ENCODE data around the gene VDAC1. TPM values are rescaled to one million over a fixed set of nuclear protein-coding genes. Genes with fewer than 3 reads are reported as not detected.

VDAC1 gene
- total RNA-seq, 2 donors from 2014 or later = 37.6 to 65.1 TPM

DNA sequence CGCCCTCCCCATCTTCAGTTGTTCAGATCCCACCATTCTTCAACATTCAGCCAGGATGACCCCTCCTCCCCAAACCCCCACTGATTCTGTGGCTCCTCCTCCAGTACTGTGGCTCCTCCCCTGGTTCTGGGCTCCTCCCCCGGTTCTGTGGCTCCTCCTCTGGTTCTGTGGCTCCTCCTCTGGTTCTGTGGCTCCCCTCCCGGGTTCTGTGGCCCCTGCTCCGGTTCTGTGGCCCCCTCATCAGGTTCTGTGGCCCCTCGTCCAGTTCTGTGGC, 69.2 kb downstream of the VDAC1 start:
- H3K4me1 ChIP-seq = peaks cover 20% of the 10 kb centered on the region
- no peak for TF ChIP-seq POLR2A (IDR thresholded peaks at IDR 0.05)
- TF ChIP-seq CTCF (IDR thresholded peaks at IDR 0.05) = no peak
- no peaks in the 10 kb centered on the region for H3K27me3 ChIP-seq
- WGBS, 2 donors = 82 to 83% methylated on average over 5 of the region's 5 CpGs
- H3K36me3 ChIP-seq (replicated peaks in 1 of 2; ENCODE audit: insufficient read depth in 1 of 2, low read depth in 2 of 2) = no peaks in the 10 kb centered on the region
- H3K9me3 ChIP-seq = no peaks in the 10 kb centered on the region
- intact Hi-C loops (cut with DNase I) = no loop called here
- no peak for DNase-seq
- H3K4me3 ChIP-seq = no peak overlapping the region
- no peak overlapping the region for H3K27ac ChIP-seq
- ATAC-seq = no peak

GRCh38 chr5:133934822-133935666, 69.7 kb downstream of the VDAC1 start:
- Histone ChIP-seq H3K9me3 (no peaks in the 10 kb centered on the region), H3K4me1 (peaks cover 20% of the 10 kb centered on the region), H3K36me3 (replicated peaks in 1 of 2; ENCODE audit: insufficient read depth in 1 of 2, low read depth in 2 of 2) (no peaks in the 10 kb centered on the region), H3K27me3 (no peaks in the 10 kb centered on the region), H3K27ac (no peak overlapping the region), H3K4me3 (no peak overlapping the region)
- WGBS, 2 donors = 62 to 82% methylated on average over 3 to 5 of the region's 5 CpGs
- intact Hi-C loops (cut with DNase I) = no loop called here
- TF ChIP-seq CTCF (IDR thresholded peaks at IDR 0.05) (no peak), POLR2A (IDR thresholded peaks at IDR 0.05) (no peak)
- DNase-seq = no peak
- ATAC-seq = no peak

- Histone ChIP-seq H3K4me3 (no peak overlapping the region), H3K9me3 (no peaks in the 10 kb centered on the region), H3K27ac (no peak overlapping the region), H3K27me3 (no peaks in the 10 kb centered on the region), H3K36me3 (replicated peaks in 1 of 2; ENCODE audit: insufficient read depth in 1 of 2, low read depth in 2 of 2) (no peaks in the 10 kb centered on the region), H3K4me1 (peaks cover 16% of the 10 kb centered on the region)
- no peak for TF ChIP-seq POLR2A (IDR thresholded peaks at IDR 0.05)
- no peak for TF ChIP-seq CTCF (IDR thresholded peaks at IDR 0.05)
- DNase-seq (no peak), ATAC-seq (no peak)
- 72 to 80% methylated on average over 2 to 5 of the region's 5 CpGs for WGBS, 2 donors
- intact Hi-C loops (cut with DNase I) = no loop called here
Measured at GRCh38 chr5:133934311-133934710, 70.5 kb downstream of the VDAC1 start.

DNA sequence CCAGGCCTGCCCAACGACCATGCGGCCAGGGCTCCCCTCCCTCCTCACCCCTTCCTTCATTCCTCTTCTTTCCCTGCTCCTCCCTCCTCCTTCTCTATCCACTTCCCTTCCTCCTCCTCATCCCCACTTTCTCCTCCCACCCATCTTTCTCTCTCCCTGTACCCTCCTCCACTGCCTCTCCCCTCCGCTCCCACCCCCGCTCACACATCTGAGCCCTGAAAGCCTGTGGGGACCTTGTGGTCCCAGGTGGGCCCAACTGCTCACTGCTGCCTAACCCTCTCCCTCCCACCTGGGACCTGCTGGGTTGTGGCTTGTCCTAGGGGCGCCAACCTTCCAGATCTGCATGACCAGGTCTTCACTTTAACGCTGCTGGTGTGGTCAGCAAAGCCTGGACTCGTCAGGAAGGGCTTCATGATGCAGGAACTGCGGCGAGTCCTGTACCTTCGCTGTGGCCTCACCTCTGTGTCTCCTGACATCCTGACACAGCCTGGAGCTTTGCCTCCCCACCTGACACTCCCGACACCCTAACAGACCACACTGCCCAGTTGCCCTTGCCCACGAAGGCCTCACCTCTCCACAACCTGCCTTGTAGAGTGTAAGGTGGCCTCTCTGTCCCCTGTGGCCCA, 71.0 kb downstream of the VDAC1 start:
- H3K27me3 ChIP-seq = no peaks in the 10 kb centered on the region
- H3K36me3 ChIP-seq (replicated peaks in 1 of 2; ENCODE audit: insufficient read depth in 1 of 2, low read depth in 2 of 2) = no peaks in the 10 kb centered on the region
- no peak overlapping the region for H3K4me3 ChIP-seq
- no peaks in the 10 kb centered on the region for H3K9me3 ChIP-seq
- intact Hi-C loops (cut with DNase I) = no loop called here
- peaks cover 14% of the 10 kb centered on the region for H3K4me1 ChIP-seq
- no peak for ATAC-seq
- TF ChIP-seq CTCF (IDR thresholded peaks at IDR 0.05) = no peak
- DNase-seq = no peak
- H3K27ac ChIP-seq = no peak overlapping the region
- WGBS, 2 donors = 81 to 83% methylated on average over 11 to 12 of the region's 12 CpGs

DNA sequence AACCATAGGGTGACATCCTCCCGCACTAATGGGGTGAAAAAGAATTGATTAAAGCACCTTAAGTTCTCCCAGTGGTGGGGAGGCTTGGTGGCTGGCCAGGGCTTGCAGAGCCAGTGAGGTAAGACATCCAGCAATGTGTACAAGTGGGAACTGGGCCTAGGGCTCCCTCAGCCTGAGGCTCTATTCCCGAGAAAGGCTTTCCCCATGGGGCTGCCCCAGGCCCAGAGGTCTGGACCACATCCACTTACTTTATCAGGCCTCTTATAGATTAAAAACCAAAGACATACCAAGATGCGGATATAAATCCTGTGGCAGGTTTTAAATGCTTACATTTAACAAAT, 71.6 kb downstream of the VDAC1 start:
- no peak for ATAC-seq
- H3K27ac ChIP-seq = no peak overlapping the region
- H3K9me3 ChIP-seq = no peaks in the 10 kb centered on the region
- H3K36me3 ChIP-seq (replicated peaks in 1 of 2; ENCODE audit: insufficient read depth in 1 of 2, low read depth in 2 of 2) = no peaks in the 10 kb centered on the region
- WGBS, 2 donors = 39 to 56% methylated on average over 2 to 3 of the region's 3 CpGs
- H3K4me1 ChIP-seq = peaks cover 8% of the 10 kb centered on the region
- intact Hi-C loops (cut with DNase I) = no loop called here
- DNase-seq = no peak
- H3K27me3 ChIP-seq = no peaks in the 10 kb centered on the region
- TF ChIP-seq CTCF (IDR thresholded peaks at IDR 0.05) (no peak), POLR2A (IDR thresholded peaks at IDR 0.05) (no peak)
- H3K4me3 ChIP-seq = no peak overlapping the region

Measured in body of pancreas (tissue), 4 donors.